ENCODE results near the gene TULP3.

GRCh38 chr12:2930865-2931264, 40.2 kb downstream of the TULP3 start:
- TF ChIP-seq CTCF (IDR thresholded peaks at IDR 0.05 in 2 of 3, conservative IDR thresholded peaks at IDR 0.05 in 1 of 3; ENCODE audit: control insufficient read depth in 2 of 3, extremely low read depth in 1 of 3, insufficient read depth in 1 of 3, low read depth in 3 of 3, low read length in 3 of 3) (no peak), CUX1 (IDR thresholded peaks at IDR 0.05; ENCODE audit: insufficient replicate concordance, low read depth, low read length) (no peak), NFYB (IDR thresholded peaks at IDR 0.05; ENCODE audit: insufficient read depth, low read depth, low read length) (no peak), LARP7 (IDR thresholded peaks at IDR 0.05) (no peak)
